HG03280 (cell line): ENCODE data around the gene PRKCD.

Experiments
- ATAC-seq: cut with Tn5 transposase; IDR thresholded peaks from one replicate; pipeline ENCODE4 v1.9.1; 2021; ENCODE audit warnings: mild to moderate bottlenecking, moderate library complexity; ENCODE audit not compliant: unreplicated experiment

Gene PRKCD

GRCh38 chr3:53169832-53170324 lies 8.9 kb downstream of the PRKCD start:
- ATAC-seq: no peak

GRCh38 chr3:53170325-53171063 lies 9.5 kb downstream of the PRKCD start:
- ATAC-seq: no peak

- no peak for ATAC-seq
Observed at GRCh38 chr3:53171064-53171418, 10.0 kb downstream of the PRKCD start.

- no peak for ATAC-seq
Observed at GRCh38 chr3:53171827-53172505, 11.0 kb downstream of the PRKCD start.

- ATAC-seq: no peak
Observed at GRCh38 chr3:53173107-53173506, 12.1 kb downstream of the PRKCD start.

- peak; percentile 58 for ATAC-seq
Observed at GRCh38 chr3:53174346-53175250, 13.6 kb downstream of the PRKCD start.

GRCh38 chr3:53175613-53176540 lies 14.9 kb downstream of the PRKCD start:
- no peak for ATAC-seq

- no peak for ATAC-seq
Observed at GRCh38 chr3:53178246-53178645, 17.2 kb downstream of the PRKCD start.

GRCh38 chr3:53179580-53179979 lies 18.6 kb downstream of the PRKCD start:
- no peak for ATAC-seq

GRCh38 chr3:53180305-53181023 lies 19.5 kb downstream of the PRKCD start:
- peak; percentile 81 for ATAC-seq

- peak; percentile 16 for ATAC-seq
Observed at GRCh38 chr3:53181024-53181371, 20.0 kb downstream of the PRKCD start.

- no peak for ATAC-seq
Observed at GRCh38 chr3:53181528-53181927, 20.5 kb downstream of the PRKCD start.

- no peak for ATAC-seq
Observed at GRCh38 chr3:53182764-53183355, 21.9 kb downstream of the PRKCD start.

- ATAC-seq: no peak
Observed at GRCh38 chr3:53183514-53183913, 22.5 kb downstream of the PRKCD start.

GRCh38 chr3:53184701-53185100 lies 23.7 kb downstream of the PRKCD start:
- no peak for ATAC-seq

GRCh38 chr3:53185761-53186465 lies 24.9 kb downstream of the PRKCD start:
- no peak for ATAC-seq

- no peak for ATAC-seq
Observed at GRCh38 chr3:53186726-53187125, 25.7 kb downstream of the PRKCD start.

GRCh38 chr3:53187430-53187829 lies 26.4 kb downstream of the PRKCD start:
- no peak for ATAC-seq
